Brain microvascular endothelial cell (primary cell): ENCODE results near the gene ARFGAP2.

Source experiments
- DNase-seq: peaks from one replicate; pipeline ENCODE4 v3.0.0-alpha.2; 2020
- H3K27ac ChIP-seq: fragments of 250-450 bp; sonication (Bioruptor Pico); 2 replicates; pipeline ENCODE4 v1.5.1; 2020; ENCODE audit warnings: mild to moderate bottlenecking, moderate library complexity
- H3K27me3 ChIP-seq: fragments of 250-450 bp; sonication (Bioruptor Pico); replicated peaks from 2 replicates; pipeline ENCODE4 v1.5.1; 2020; ENCODE audit warnings: mild to moderate bottlenecking
- H3K36me3 ChIP-seq: fragments of 250-450 bp; sonication (Bioruptor Pico); replicated peaks from 2 replicates; pipeline ENCODE4 v1.5.1; 2020; ENCODE audit warnings: mild to moderate bottlenecking
- H3K4me3 ChIP-seq: 2 replicates; pipeline ENCODE4 v1.5.1; 2011; ENCODE audit warnings: low read depth, mild to moderate bottlenecking, control low read depth, low read length, moderate library complexity
- in situ Hi-C: cut with HindIII; loops from 2 replicates; pipeline ENCODE4 v1.10.0; 2017; ENCODE audit warnings: low sequenced_read_pairs, low pct_ligation_motif_present
- TF ChIP-seq, protein P1 (sequence below): IDR thresholded peaks from 2 replicates; pipeline ENCODE4 v1.5.1; 2011; ENCODE audit warnings: low read depth, mild to moderate bottlenecking, moderate library complexity, low read length, control low read depth, inconsistent platforms; ENCODE audit errors: missing control alignments

ARFGAP2 gene

GRCh38 chr11:47132981-47133380 lies 43.7 kb downstream of the ARFGAP2 start:
- TF ChIP-seq, protein P1, sequence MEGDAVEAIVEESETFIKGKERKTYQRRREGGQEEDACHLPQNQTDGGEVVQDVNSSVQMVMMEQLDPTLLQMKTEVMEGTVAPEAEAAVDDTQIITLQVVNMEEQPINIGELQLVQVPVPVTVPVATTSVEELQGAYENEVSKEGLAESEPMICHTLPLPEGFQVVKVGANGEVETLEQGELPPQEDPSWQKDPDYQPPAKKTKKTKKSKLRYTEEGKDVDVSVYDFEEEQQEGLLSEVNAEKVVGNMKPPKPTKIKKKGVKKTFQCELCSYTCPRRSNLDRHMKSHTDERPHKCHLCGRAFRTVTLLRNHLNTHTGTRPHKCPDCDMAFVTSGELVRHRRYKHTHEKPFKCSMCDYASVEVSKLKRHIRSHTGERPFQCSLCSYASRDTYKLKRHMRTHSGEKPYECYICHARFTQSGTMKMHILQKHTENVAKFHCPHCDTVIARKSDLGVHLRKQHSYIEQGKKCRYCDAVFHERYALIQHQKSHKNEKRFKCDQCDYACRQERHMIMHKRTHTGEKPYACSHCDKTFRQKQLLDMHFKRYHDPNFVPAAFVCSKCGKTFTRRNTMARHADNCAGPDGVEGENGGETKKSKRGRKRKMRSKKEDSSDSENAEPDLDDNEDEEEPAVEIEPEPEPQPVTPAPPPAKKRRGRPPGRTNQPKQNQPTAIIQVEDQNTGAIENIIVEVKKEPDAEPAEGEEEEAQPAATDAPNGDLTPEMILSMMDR = no peak
- no peaks in the 10 kb centered on the region for H3K36me3 ChIP-seq
- in situ Hi-C loops = loop anchor here (25.0 kb wide), 1 partner anchor 221 kb away; the partner anchor contains the start of gene LRP4
- H3K27me3 ChIP-seq = no peaks in the 10 kb centered on the region
- DNase-seq = no peak
- no peak overlapping the region for H3K27ac ChIP-seq
- H3K4me3 ChIP-seq = no peak overlapping the region

- no peak overlapping the region for H3K27ac ChIP-seq
- no peak for DNase-seq
- TF ChIP-seq, protein P1 = no peak
- H3K4me3 ChIP-seq = no peak overlapping the region
- H3K27me3 ChIP-seq = no peaks in the 10 kb centered on the region
- H3K36me3 ChIP-seq = no peaks in the 10 kb centered on the region
- in situ Hi-C loops = loop anchor here (25.0 kb wide), 1 partner anchor 220 kb away; the partner anchor contains the start of gene LRP4
These were observed 44.2 kb downstream of the ARFGAP2 start for GRCh38 chr11:47132490-47132889.

GRCh38 chr11:47131136-47131535 lies 45.5 kb downstream of the ARFGAP2 start:
- no peaks in the 10 kb centered on the region for H3K36me3 ChIP-seq
- no peak for DNase-seq
- H3K4me3 ChIP-seq = no peak overlapping the region
- TF ChIP-seq, protein P1 = no peak
- no peaks in the 10 kb centered on the region for H3K27me3 ChIP-seq
- H3K27ac ChIP-seq = no peak overlapping the region
- in situ Hi-C loops = loop anchor here (25.0 kb wide), 1 partner anchor 219 kb away; the partner anchor contains the start of gene LRP4

DNA sequence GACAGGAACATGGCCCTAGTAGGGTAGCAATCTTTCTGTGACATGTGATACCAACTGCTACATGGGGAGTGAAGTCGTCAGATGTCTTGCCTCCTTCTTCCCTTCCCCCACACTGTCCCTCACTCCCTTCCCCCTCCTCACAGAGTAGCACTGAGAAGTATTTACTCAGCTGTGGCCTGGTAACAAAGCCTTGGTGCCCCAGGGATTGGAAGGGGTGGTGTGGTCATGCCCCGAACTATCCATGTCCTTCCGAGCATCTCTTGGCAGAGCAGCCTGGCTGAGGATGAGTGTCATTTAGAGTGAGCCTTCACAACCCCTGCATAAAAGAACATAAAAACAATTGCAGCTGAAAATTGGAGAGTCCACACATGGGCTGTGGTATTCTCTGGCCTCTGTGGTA lies 46.1 kb downstream of the ARFGAP2 start:
- no peak for DNase-seq
- Histone ChIP-seq H3K27ac (no peak overlapping the region), H3K27me3 (no peaks in the 10 kb centered on the region), H3K4me3 (no peak overlapping the region), H3K36me3 (no peaks in the 10 kb centered on the region)
- TF ChIP-seq, protein P1 = no peak
- in situ Hi-C loops = loop anchor here (25.0 kb wide), 1 partner anchor 218 kb away; the partner anchor contains the start of gene LRP4

- in situ Hi-C loops = loop anchor here (25.0 kb wide), 1 partner anchor 215 kb away; the partner anchor contains the start of gene LRP4
- DNase-seq = no peak
- Histone ChIP-seq H3K36me3 (no peaks in the 10 kb centered on the region), H3K4me3 (no peak overlapping the region), H3K27me3 (no peaks in the 10 kb centered on the region), H3K27ac (no peak overlapping the region)
- TF ChIP-seq, protein P1 = no peak
These were observed 49.5 kb downstream of the ARFGAP2 start for GRCh38 chr11:47127213-47127612.

- no peaks in the 10 kb centered on the region for H3K36me3 ChIP-seq
- in situ Hi-C loops = loop anchor here (25.0 kb wide), 1 partner anchor 213 kb away; the partner anchor contains the start of gene LRP4
- TF ChIP-seq, protein P1 = no peak
- no peak for DNase-seq
- H3K4me3 ChIP-seq = no peak overlapping the region
- H3K27me3 ChIP-seq = no peaks in the 10 kb centered on the region
- H3K27ac ChIP-seq = no peak overlapping the region
These were observed 51.6 kb downstream of the ARFGAP2 start for GRCh38 chr11:47125083-47125482.
